NCI-H82 treated with DMSO at 0.1 percent for 48 hours (cell line): Measurements from ENCODE around the gene SCRN1.

ENCODE experiments used
- DNase-seq: peaks from one replicate; lab custom pipeline; 2025; ENCODE audit not compliant: unreplicated experiment; lab: John Stamatoyannopoulos, UW

SCRN1 gene

DNA sequence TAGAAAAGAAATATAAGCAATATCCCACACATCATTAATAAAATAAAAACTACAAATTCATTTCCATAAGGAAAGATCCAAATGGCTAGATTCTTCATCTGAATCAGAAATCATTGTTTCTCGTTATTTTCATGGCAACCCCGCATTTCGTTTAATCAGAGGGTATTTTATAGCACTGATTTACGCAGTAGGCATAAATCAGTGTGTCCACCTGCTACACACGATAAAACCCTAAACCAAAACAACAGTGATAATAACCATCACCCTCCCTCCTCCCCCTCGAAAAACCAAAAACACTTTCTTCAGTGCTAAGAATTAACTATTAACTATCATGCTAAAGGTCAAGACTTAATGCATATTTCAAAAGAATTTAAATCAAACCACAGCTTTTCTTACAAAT lies 20.4 kb upstream of the SCRN1 start:
- DNase-seq = no peak

DNA sequence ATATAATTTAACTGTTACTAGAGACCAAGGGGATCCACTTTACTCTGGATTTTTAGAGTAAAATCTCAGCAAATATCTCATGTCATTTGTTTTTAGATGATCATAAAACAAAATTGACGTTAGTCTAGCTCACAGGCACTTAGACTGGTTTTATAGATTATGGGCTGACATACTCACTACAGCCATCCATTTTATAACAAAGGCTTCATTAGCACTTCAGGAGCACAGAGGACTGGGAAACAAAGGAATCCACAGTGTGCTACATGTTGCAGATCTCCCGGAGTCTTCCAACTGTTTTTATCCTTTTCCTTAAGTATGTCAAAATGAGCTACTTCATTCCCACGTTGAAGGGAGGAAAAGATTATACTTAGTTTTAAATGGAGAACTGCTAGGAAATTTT lies 15.9 kb upstream of the SCRN1 start:
- no peak for DNase-seq

DNA sequence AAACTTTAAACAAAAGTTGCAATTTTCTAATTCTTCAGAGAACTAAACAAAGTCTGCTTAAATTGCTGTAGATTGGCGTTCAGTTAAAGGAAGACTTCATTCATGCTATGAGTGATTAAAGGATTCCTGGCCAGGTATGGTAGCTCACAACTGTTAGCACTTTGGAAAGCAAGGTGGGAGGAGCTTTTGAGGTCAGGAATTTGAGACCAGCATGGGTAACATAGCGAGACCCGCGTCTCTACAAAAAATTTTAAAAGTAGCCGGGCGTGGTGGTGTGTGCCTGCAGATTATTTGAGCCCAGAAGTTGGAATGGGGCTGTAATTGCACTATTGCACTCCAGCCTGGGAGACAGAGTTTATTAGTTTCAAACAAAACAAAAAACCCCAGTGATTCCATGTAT lies 13.5 kb upstream of the SCRN1 start:
- no peak for DNase-seq

DNA sequence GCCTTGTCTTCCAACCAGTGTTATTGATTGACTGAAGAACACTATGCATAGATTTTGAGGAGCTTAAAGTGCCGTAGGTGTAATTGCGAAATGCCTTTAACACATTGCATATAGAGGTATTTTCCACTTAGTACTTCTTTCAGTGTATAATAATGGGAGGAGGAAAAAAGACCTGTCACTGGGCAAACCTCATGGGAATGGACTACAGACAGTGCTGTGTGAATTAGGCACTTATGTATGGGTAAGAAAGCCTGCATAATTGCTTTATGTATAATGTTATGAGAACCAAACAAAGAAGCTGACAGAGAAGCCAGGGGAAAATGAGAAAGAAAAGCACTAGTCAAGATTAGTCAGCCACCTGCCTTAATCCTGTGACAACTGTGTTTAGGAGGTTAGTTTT lies 12.4 kb upstream of the SCRN1 start:
- no peak for DNase-seq

DNA sequence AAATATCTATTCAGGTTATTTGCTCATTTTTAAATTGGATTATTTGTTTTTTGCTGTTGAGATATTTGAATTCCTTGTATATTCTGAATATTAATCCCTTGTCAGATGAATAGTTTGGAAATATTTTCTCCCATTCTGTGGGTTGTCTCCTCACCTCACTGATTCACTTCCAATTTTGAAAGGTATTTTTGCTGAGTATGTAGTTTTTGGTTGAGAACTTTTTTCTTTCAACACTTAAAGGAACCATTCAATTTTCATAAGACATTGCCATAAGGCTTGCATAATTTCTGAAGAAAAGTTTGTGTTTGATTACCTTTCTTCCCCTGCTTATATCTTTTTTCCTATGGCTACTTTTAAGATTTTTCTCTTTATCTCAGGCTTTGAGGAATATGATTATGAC lies 8.9 kb upstream of the SCRN1 start:
- DNase-seq = no peak

DNA sequence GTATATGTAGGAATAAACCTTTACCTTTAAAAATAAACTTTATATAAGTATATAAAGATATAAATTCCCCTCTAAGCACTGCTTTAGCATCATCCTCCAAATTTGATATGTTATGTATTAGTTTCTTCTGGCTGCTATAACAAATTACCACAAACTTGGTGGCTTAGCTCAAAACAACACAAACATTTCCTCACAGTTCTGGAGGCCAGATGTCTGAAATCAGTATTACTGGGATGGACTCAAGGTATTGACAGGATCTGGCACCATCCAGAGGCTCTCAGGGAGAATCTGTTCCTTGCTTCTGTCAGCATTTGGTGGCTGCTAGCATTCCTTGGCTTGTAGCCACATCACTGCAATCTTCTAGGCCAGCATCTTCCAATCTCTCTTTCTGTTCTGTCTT lies 6.7 kb upstream of the SCRN1 start:
- DNase-seq = no peak

DNA sequence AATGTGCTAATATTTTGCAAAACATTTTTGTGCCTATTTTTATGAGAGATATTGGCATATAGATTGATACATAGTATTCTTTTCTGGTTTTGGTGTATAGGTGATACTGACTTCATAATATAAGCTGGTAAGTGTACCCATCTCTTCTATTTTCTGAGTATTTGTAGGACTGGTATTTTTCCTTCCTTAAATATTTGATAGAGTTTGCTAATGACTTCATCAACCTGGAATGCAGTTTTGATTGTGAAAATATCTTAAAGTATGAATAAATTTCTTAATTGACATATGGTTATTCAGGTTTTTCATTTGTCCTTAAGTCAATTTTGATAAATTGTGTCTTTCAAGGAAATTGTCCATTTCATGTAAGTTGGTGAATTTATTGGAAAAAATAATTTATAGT lies 6.1 kb upstream of the SCRN1 start:
- no peak for DNase-seq

DNA sequence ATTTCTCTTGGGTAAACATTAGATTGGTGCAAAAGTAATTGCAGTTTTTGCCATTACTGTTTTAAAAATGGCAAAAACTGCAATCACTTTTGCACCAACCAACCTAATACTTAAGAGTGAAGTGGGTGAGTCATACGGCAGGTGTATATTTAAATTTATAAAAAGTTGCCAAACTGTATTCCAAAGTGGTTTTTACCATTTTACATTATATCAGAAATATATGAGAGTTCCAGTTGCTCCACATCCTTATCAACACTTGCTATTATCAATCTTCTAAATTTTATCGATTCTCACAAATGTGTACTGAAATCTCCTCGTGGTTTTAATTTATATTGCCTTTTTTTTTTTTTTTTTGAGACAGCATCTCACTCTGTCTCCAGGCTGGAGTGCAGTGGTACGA lies 3.5 kb upstream of the SCRN1 start:
- no peak for DNase-seq

DNA sequence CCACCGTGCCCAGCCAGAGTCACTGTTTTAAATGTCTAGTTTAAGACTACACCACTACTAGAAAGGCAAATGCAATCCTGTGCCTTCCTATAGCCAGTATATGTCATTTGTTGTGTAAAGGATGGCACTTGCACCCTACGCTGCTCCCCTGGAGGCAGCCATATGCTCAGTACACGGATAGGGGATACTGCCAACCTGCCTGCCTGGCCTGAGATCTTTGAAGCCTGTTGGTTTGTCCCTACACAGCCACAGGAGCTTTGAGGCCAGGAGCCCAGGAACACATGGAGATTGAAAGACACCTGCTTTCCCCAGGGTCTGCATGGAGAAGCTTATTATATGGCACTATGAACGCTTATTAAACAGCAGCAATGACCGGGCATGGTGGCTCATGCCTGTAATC lies 2.3 kb upstream of the SCRN1 start:
- no peak for DNase-seq

DNA sequence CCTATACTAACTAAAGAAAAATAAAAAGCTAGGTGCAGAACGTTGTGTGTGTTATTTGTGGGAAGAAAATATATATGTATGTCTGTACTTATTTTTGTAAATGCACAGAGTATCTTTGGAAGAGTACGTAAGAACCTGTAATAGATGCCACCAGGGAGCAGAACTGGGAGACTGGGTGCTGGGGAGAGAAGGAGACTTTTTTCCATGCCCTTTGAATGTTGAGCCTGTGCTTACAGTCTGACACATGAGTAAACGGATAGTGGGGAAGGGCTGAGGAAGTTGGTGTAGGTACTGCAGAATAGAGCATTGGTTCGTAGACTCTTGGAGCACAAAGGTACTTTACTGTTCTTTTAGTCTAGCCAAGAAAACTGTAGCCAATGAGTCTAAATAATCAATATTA lies 1.3 kb upstream of the SCRN1 start:
- no peak for DNase-seq

DNA sequence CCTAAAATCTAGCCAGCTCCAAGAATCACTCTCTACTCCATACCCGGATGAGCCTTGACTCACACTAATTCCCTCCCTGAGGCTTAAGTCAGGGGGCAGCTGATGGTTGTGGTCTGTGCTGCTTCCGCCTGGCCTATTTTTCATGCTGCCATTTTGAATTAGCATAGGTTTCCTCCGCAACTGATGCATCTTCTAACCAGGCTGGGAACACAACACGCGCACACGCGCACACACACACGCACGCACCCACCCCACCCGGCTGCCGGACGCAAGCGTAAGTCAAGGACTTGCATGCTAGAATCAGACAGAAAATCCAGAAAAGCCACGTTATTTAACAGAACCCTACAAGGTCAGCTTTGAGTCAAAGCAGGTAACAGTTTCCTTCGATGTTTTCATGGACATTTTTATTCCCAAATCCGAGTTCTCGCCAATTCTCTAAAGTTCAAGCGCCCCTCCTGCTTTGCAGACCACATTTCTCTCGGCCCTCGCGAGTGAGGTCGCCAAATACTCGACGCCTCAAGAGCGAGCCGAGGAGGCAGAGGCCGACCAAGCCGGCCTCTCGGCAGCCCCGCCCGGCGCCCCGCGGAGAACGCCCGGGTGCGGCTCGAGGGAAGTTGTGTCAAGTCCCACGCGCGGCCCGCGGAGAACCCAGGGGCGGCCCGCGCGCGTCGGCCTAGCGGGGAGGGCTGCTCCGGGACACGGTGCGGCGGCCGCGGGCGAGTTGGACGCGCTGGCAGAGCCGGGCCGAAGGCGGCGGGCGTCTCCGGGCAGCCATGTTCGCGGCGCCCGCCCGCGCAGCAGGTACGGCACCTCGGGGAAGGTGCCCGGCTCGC lies 961 bp downstream of the SCRN1 start:
- peak; percentile 30 for DNase-seq

DNA sequence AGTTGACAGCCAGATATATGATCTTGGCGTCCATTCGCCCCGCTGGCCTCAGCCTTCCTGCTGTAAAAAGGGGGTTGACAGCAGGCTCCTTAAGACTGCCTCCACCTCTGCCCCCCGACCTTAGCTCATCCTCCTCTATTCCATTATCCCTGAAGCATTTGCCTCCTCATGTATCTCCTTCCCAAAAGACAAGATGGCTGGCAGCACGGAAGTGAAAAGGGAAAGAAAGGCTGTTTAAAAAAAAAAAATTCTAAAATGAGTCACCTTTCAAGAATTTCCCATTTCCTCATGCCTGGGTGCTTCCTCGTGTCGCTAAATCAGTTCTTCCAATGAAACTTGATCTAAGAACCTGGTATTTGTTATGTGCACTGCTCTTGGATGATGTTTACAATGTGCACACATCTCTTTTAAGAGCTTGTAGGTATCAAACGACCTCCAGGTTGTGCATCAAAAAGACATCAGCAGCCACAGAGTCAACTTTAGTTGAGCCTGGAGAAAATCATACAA lies 1.7 kb downstream of the SCRN1 start:
- no peak for DNase-seq

DNA sequence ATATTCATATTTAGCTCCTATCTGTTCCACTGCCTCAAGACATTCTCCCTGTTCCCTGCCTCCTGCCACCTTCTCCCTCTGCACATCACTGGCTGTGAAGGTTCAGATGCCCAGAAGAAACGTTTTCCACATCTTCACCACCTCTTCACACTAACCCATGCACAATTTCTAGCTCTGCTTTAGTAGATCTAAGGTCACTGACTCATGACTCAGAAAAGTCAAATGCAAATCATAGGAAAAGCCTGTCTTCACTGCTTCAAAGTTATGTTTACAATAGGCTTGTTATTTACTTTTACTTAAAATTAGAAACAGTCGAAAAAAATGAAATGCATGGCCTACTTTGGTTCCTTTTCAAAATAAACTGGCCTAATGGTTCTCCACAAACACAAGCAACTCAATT lies 2.5 kb downstream of the SCRN1 start:
- no peak for DNase-seq

DNA sequence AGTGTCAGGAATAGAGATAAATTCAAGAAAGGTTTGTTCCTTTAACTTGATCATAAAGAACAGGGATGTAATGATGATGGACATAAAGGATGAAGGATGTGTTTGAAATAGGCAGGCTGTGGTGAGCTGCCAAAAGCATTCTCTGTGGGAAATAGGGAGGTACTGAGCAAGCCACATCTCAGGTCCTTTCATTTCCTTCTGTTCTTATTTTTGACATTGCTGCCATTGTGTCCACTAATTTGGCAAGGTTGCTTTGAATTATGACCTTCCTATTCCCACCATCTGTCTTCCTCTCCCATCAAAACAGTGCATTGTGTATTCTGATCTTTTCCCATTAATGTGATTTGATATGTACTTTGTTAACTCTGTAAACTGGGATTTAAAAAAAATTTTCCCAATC lies 9.4 kb downstream of the SCRN1 start:
- no peak for DNase-seq

DNA sequence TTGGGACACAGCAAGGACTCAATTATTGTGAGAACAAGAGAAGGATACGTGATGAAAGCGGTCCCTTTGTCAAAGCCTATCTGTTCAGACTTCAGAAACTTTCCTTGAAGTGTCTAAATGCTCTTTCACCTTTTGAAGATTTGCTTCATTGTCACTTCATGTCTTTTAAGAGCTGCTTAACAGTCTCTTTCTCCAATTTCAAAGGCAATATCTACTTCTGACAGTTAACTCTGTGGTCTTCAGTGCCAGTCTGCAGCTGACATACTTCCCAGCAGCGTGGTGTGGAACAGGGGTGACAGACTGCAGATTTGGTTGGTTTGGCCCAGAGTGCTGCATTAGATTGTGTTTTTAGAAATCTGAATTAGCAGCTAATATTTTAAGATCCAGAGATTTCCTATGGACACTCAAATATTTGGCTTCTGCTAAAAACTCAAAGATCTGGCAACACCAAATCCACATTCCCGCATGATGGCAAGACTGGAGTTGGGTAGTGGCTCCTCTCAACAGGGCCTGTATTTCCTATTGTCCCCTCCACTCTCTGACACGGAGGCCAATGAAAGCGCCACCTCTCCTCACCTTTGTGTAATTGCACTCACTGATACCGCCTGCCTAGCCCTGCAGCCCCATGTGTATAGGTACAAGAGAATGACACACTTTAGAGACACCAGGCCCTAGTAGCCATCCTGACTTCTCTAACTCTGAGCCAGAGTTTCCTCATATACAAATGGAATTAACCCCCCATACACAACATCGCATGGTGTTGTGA lies 11.5 kb downstream of the SCRN1 start:
- DNase-seq = no peak

DNA sequence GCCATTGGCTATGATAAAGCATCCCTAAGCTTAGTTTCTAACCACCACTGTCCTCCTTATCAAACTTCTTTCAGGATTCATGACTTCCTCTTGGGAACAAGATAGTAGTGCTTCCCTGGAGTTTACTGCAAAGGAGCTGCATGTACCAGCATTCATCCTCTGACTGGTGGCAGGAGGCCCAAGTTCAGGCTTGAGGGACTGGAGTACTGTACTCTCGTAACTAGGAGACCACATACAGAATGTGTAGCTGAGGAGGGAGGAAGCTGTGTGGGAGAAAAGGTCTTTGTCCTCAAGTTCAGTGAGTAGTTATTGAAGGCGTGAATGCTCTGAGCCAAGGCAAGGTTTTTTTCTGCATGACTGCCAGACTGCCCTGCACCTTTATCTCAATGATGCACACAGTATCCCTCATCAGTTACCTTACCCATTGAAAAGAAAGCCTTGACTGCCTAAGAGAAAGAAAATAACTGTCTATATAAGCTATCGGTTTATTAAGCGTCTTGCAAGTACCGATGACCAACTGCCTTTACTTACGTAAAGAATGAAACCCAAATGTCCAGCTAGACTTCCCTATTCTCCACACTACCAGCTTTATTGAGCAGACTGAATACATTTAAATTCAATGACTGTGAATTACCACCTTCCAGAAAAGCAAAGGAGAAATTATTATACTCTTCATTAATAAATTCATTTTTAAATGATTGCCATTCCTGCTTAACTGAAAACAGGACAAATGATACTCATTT lies 12.8 kb downstream of the SCRN1 start:
- DNase-seq = no peak

DNA sequence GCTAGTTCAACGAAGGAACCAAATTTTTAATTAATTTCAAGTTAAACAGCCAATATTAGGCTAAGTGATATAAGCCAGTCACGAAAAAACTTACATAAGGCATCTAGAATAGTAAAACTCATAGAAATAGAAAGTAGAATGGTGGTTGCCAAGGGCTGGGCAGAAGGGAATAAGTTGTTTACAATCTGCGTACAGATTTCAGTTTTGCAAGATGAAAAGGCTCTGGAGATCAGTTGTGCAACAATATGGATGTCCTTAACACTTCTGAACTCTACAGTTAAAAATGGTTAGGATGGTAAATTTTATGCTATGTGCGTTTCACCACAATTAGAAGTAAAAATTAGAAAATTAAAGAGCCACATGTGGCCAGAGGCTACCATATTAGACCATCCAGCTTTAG lies 13.3 kb downstream of the SCRN1 start:
- DNase-seq = no peak

DNA sequence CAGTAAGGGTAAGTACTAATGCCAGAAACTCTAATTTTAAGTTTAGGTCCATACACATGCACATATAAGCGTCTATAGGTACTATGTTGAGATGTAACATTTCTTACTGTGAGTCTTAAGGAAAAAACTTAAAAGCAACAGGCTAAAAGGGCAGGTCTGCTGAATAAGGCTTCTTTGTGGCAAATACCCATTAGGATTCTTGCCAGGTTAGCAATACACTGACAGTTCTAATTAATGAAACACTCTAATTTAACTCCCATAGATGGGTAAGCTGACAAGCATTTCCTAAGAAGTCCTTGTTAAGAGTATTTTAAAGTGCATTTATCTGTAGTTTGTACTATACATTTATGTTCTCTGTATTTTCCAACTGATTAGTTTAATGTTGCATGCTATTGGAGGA lies 14.0 kb downstream of the SCRN1 start:
- DNase-seq = no peak

DNA sequence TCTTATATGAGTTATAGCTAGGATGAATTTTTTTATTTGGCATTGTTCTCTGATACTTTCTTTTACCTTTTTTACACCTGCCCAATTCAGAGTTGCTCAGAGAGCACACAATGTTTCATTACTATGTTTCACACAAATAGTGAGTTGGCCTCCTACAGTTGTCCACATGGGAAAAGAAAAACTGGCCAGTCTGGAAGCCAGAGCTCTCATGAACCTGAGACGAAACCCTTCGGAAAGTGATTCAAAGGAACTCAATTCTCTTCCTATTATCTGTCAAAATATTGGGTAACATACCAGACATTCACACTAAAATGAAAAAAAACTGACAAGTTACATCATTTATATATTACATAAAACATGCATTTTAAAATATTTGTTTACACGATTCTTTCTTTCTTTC lies 15.3 kb downstream of the SCRN1 start:
- DNase-seq = no peak

DNA sequence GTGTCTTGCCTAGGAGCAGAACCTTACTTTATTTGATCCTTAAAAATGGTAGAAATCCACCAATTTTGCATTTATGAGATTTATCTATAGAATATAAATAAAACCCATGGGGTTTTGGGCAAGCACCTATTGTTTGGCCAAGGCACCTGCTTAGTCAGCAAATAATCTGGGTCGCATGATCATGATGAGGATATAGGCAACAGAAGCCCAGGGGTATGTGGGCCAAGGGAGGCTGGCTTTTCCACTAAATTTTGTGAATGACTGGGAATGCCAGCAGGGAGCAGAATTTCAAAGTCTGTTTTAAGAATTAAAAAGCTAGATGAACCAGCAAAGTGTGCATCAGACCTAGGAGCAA lies 17.3 kb downstream of the SCRN1 start:
- DNase-seq = no peak

DNA sequence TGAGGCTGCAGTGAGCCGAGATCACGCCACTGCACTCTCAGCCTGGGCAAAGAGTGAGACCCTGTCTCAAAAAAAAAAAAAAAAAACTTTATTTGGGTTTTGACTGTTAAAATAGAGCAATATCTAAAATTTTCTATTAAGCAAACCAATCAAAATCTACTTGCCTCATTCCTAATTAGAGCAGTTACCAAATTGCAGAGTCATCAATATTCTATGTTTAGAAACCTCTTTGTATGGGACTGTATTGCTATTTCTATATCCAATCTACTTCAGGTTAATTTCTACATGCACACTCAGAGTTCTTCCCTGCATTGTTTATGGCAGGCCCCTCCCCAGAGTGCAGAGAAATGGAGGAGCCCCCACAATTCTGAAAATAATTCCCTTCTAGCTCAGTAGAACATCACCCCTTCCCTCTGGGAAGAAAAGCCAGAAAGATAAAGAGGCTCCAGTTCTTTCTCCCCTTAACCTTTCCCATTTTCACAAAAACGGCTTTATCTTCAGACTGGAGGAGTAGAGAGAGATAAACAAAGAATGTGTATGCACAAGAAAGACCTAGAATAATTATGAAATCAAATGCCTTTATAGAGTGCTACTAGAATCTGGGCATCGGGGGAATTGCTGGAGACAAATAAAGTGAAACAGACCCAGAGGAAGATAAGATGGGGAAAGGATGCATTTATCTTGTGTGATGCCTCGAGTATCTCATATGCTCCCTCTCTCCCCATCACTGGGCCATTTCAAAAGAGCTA lies 17.9 kb downstream of the SCRN1 start:
- DNase-seq = no peak
